Breast epithelium (tissue), 3 donors: Measurements from ENCODE around the gene TDRD10.

ENCODE experiments used
- POLR2AphosphoS5 ChIP-seq, 3 donors: sonication (generic); formaldehyde crosslinking; IDR thresholded peaks; one replicate each; pipeline ENCODE4 v1.6.1; 2017; ENCODE audit warnings: antibody characterized with exemption in 3 of 3
- TF ChIP-seq, protein P1 (sequence below), 3 donors: fragments of 450-650 bp; IDR thresholded peaks; one replicate each; pipeline ENCODE4 v1.5.1; 2016 to 2017; ENCODE audit warnings: antibody characterized with exemption in 3 of 3, mild to moderate bottlenecking in 3 of 3, moderate library complexity in 3 of 3

DNA sequence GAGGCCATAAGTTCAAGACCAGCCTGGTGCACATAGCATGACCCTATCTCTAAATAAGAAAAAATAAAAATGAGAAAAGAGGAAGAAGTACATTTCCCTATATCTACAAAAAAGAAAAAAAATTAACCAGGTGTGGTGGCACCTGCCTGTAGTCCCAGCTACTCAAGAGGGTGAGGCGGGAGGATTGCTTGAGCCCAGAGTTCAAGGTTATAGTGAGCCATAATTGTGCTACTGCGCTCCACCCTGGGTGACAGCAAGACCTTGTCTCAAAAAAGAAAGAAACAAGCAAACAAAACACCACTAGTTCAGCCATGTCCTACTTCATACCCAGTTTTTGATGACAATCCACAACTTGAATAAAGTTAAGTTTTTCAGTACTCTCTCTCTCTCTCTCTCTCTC lies 30.7 kb upstream of the TDRD10 start:
- TF ChIP-seq, protein P1, sequence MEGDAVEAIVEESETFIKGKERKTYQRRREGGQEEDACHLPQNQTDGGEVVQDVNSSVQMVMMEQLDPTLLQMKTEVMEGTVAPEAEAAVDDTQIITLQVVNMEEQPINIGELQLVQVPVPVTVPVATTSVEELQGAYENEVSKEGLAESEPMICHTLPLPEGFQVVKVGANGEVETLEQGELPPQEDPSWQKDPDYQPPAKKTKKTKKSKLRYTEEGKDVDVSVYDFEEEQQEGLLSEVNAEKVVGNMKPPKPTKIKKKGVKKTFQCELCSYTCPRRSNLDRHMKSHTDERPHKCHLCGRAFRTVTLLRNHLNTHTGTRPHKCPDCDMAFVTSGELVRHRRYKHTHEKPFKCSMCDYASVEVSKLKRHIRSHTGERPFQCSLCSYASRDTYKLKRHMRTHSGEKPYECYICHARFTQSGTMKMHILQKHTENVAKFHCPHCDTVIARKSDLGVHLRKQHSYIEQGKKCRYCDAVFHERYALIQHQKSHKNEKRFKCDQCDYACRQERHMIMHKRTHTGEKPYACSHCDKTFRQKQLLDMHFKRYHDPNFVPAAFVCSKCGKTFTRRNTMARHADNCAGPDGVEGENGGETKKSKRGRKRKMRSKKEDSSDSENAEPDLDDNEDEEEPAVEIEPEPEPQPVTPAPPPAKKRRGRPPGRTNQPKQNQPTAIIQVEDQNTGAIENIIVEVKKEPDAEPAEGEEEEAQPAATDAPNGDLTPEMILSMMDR (IDR thresholded peaks at IDR 0.05) = no peak
- TF ChIP-seq POLR2AphosphoS5 (IDR thresholded peaks at IDR 0.05) = no peak
